Psoas muscle (tissue), 8 donors: ENCODE data around the gene BATF3. TPM values are rescaled to one million over a fixed set of nuclear protein-coding genes. Genes with fewer than 3 reads are reported as not detected.

Experiments
- ATAC-seq, 4 donors: fragments of 200-7000 bp; cut with Tn5 transposase; one replicate each; pipeline ENCODE4 v1.9.1; 2020; ENCODE audit warnings: moderate library complexity in 3 of 4, mild to moderate bottlenecking in 2 of 4
- DNase-seq, 2 donors: peaks; one replicate each; pipeline ENCODE4 v3.0.0-alpha.2; 2020
- H3K27ac ChIP-seq: fragments of 200-600 bp; one replicate; pipeline ENCODE4 v1.8.0; 2022
- H3K27me3 ChIP-seq, 3 donors: fragments of 200-600 bp in 1 of 3; one replicate each; pipeline versions ENCODE4 v1.6.1 to v1.8.0; 2013 to 2022; ENCODE audit warnings: low read length in 2 of 3, mild to moderate bottlenecking in 2 of 3, moderate library complexity in 1 of 3; ENCODE audit not compliant: insufficient read depth in 3 of 3
- H3K36me3 ChIP-seq, 2 donors: fragments of 200-600 bp in 1 of 2; one replicate each; pipeline versions ENCODE4 v1.6.1 to v1.8.0; 2013 to 2022; ENCODE audit warnings: low read depth in 1 of 2, mild to moderate bottlenecking in 1 of 2, moderate library complexity in 1 of 2; ENCODE audit not compliant: insufficient read depth in 1 of 2
- H3K4me1 ChIP-seq: fragments of 200-600 bp; one replicate; pipeline ENCODE4 v1.8.0; 2022
- H3K4me3 ChIP-seq: fragments of 200-600 bp; one replicate; pipeline ENCODE4 v1.8.0; 2022; ENCODE audit warnings: mild to moderate bottlenecking
- H3K9me3 ChIP-seq: fragments of 200-600 bp; one replicate; pipeline ENCODE4 v1.8.0; 2022
- WGBS, 3 donors: extraction: QIAGEN DNeasy Blood & Tissue Kit; methylation state at CpG; one replicate each; pipeline versions ENCODE4 v1.1.6 to v1.1.7; 2013; 5-methylcytosine and 5-hydroxymethylcytosine counted together
- intact Hi-C, 2 donors: fragments of 100-400 bp; cut with DNase I; formaldehyde crosslinking; loops; one replicate each; pipeline versions ENCODE4 v1.11.0 to v1.14.2; 2022
- polyA plus RNA-seq, 3 donors: library from polyadenylated mRNA; stranded (reverse); fragments of 200-250 nt; gene quantifications; one replicate each; pipeline ENCODE4 v1.2.3, GENCODE V29; 2013
- total RNA-seq, 4 donors: library from RNA; stranded (reverse); fragmentation: NEBNext Ultra II Directional in 2 of 4; extraction: Animal tissue kit (Norgen Biotek cat#: 25700) in 2 of 4; gene quantifications; one replicate each; pipeline versions ENCODE4 v1.2.1 to v1.2.4, GENCODE V29; 2021 to 2023
- TF ChIP-seq, protein P1 (sequence below): fragments of 200-600 bp; IDR thresholded peaks from one replicate; pipeline ENCODE4 v1.8.0; 2022; ENCODE audit warnings: antibody characterized with exemption
- donor health status: healthy with polysubstance abuse.
- donor health status: DM: no; HTN: no; CAD: no; lungs with moderate emphysema.
- donor health status: Bipolar disorder and iron deficiency.
- donor health status: healthy.
- donor health status: DM: yes; HTN: yes; CAD: no.
- donor health status: DM: no; HTN: no; CAD: no.
- donor health status: DM: no; HTN: no; CAD: no.
- donor health status: DM: yes; HTN: yes; CAD: no.

BATF3 gene
- total and polyA plus RNA-seq, 7 donors = 0.03 to 2.9 (median 0.84) TPM

DNA sequence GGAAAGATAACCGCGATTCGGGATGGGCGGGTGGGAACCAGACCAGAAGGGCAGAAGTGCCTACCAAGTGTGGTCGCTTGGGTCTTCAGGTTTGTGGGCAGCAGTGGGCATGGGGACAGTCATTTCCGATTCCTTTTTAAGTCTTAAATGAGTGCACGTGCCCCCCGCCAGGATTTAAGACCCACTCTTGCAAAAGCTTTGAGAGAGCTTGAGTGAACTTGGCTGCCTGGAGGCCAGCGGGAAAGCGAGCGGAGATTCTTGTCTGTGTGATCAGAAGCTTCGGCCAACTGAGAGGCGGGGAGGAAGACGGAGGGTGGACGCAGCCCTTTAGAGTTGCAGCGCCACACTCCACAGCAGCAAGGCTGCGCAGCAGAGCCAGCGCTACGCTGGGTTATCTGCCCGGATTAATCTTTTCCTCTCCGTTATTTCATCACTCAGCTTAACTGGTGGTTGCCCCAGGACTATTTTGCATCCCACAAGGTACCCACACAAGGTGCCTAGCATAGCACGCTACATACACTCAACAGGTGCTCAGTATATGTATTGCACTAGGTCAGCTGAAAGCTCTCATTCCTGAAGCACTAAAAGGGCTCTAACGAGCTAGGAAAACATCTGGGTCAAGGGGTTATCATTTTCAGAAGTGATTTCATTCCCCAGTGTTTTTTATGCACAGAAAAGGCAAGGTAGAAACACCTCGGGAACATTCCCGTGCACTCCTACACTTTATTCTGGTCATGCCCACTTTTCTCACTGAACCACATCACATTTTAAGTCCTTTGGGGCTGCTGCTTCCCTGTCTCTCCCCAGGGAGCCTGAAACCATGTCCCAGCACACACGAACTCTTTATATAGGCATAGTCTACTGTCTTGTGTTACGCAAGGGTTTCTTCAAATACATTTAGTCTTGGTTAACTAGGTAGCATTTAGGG, 1.5 kb upstream of the BATF3 start:
- Histone ChIP-seq H3K9me3 (no peaks in the 10 kb centered on the region), H3K4me3 (peak overlapping the region; percentile 70), H3K4me1 (peaks cover 14% of the 10 kb centered on the region), H3K27me3 (peaks cover 0 to 51% (median 15%) of the 10 kb centered on the region in 3 donors), H3K36me3 (no peaks in the 10 kb centered on the region), H3K27ac (no peak overlapping the region)
- 8 to 11% (median 9%) methylated on average over 27 of the region's 27 CpGs for WGBS, 3 donors
- TF ChIP-seq, protein P1, sequence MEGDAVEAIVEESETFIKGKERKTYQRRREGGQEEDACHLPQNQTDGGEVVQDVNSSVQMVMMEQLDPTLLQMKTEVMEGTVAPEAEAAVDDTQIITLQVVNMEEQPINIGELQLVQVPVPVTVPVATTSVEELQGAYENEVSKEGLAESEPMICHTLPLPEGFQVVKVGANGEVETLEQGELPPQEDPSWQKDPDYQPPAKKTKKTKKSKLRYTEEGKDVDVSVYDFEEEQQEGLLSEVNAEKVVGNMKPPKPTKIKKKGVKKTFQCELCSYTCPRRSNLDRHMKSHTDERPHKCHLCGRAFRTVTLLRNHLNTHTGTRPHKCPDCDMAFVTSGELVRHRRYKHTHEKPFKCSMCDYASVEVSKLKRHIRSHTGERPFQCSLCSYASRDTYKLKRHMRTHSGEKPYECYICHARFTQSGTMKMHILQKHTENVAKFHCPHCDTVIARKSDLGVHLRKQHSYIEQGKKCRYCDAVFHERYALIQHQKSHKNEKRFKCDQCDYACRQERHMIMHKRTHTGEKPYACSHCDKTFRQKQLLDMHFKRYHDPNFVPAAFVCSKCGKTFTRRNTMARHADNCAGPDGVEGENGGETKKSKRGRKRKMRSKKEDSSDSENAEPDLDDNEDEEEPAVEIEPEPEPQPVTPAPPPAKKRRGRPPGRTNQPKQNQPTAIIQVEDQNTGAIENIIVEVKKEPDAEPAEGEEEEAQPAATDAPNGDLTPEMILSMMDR = no peak
- ATAC-seq (peak in 2 of 4 donors; percentile 52 to 65), DNase-seq (peak; percentile 55 to 62)
- intact Hi-C loops = no loop called here

DNA sequence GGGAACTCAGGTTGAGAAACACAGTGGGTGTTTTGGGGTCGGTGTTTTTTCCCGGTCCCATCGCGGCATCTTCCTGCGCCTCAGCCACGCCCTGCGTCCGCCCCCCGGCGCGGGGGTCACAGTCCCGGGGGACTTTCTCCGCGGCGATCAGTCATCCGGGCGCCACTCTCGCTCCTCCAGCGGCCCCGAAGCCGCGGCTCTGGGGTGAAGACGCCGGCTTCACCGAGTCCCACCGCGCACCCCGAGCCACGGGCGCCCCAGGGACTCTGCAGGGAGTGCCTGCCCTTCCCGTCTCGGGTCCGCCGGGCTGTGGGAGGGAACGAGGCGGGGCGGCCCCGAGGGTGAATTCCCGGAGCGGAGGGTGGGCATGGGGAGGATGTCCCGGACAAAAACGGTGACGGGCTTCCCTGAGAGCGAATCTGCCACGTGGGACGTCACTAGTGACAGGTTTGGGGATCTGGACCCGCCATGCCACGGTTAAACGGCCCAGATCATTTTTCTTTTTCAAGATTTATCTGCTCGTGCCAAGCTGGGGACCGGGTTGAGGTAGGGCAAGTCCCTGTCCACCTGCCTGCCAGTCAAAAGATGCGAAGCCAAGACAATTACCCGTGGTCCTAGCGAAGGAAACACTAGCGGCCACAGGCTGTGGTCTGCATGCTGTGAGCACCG, 717 bp upstream of the BATF3 start:
- Histone ChIP-seq H3K36me3 (no peaks in the 10 kb centered on the region), H3K9me3 (no peaks in the 10 kb centered on the region), H3K27me3 (peaks cover 0 to 59% (median 20%) of the 10 kb centered on the region in 3 donors), H3K27ac (peak overlapping the region; percentile 51), H3K4me3 (peak overlapping the region; percentile 70), H3K4me1 (peaks cover 14% of the 10 kb centered on the region)
- intact Hi-C loops = no loop called here
- TF ChIP-seq, protein P1 = no peak
- DNase-seq = peak; percentile 56 to 67
- ATAC-seq = peak; percentile 34 to 52 (median 46)
- WGBS, 3 donors = 0 to 1% (median 1%) methylated on average over 50 to 56 of the region's 56 CpGs

DNA sequence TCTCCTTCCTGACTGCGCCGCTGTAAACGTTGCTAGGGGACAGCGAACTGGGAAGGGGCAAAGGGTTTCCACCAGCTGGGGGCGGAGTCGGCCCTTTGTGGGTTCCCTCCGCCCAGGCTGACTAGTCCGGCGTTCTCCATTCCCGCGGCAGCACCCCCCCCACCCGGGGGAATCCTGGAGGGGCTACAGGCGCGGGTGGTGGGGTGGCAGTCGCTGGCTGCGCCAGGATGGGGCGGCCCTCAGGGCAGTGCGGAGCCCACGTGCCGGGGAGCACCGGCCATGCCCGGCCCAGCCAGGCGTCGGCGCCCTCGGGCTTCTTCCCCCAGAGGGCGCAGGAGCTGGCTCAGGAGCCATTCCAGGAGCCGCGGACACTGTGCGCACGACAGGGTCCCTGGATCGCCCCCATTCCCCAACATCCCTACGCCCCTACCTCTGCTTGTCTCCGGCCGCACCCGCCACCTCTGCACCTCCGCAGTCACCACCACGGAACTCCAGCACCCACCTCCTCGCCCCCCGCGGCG, 476 bp downstream of the BATF3 start:
- H3K4me3 ChIP-seq = peak overlapping the region; percentile 70
- ATAC-seq = peak; percentile 57 to 79 (median 76)
- DNase-seq = peak; percentile 42 to 61
- intact Hi-C loops = no loop called here
- TF ChIP-seq, protein P1 = peak; percentile 25
- peaks cover 0 to 71% (median 20%) of the 10 kb centered on the region in 3 donors for H3K27me3 ChIP-seq
- 0 to 1% (median 0%) methylated on average over 21 to 42 of the region's 42 CpGs for WGBS, 3 donors
- no peaks in the 10 kb centered on the region for H3K9me3 ChIP-seq
- no peaks in the 10 kb centered on the region for H3K36me3 ChIP-seq
- no peak overlapping the region for H3K27ac ChIP-seq
- H3K4me1 ChIP-seq = peaks cover 14% of the 10 kb centered on the region

DNA sequence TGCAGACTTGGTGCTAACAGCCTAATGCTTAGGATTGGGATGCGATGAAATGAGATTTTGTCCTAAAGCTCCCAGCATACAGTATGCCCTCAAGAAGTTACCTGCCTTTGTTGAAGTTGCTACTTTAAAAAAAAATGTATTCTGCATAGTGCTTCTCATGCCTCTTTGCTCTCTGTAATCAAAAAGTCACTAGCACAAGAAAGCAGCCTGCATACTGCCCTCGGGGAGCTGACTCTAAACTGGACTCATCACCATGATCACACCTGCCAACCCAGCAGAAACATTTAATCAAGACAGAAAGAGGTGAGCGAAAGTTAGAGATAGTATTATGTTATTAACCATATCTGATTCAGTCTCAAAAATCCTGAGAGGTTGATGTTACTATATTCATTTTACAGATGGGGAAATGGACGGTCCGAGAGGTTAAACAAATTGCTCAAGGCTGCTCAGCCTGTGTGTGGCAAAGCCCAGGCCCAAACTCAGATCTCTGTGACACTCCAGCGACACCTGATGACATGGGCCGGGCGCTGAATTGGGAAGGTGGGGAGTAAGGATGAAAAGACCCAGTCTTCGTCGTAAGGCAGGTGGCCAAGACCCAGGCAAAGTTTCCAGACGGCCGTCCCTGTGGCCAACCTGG, 1.1 kb downstream of the BATF3 start:
- intact Hi-C loops = no loop called here
- no peak for DNase-seq
- Histone ChIP-seq H3K27ac (no peak overlapping the region), H3K27me3 (peaks cover 0 to 74% (median 20%) of the 10 kb centered on the region in 3 donors), H3K36me3 (no peaks in the 10 kb centered on the region), H3K4me1 (peaks cover 14% of the 10 kb centered on the region), H3K4me3 (peak overlapping the region; percentile 70), H3K9me3 (no peaks in the 10 kb centered on the region)
- 30 to 35% (median 33%) methylated on average over 12 of the region's 12 CpGs for WGBS, 3 donors
- TF ChIP-seq, protein P1 = no peak
- ATAC-seq = peak in 1 of 4 donors; percentile 4
